Activated gamma-delta T cell treated with anti-CD3 and anti-CD28 coated beads, Interleukin-2, amount 50 U/mL, for 16 hours (primary cell): ENCODE data around the gene C1orf210.
A peak's percentile ranks its signal among the peaks of the same experiment; 100 is the strongest.

ENCODE experiments used
- DNase-seq: peaks from one replicate; pipeline ENCODE4 v3.0.0-alpha.2; 2020; ENCODE audit warnings: low read depth

C1orf210 gene

GRCh38 chr1:43285269-43285990 lies at the start of gene C1orf210:
C1orf210 (minus strand) TSS chr1:43285581; CDS start chr1:43283270, 2,311 bp downstream.
- DNase-seq = no peak

- DNase-seq = no peak
Measured at GRCh38 chr1:43334453-43335205, 49.2 kb upstream of the C1orf210 start.

- DNase-seq = no peak
Measured at GRCh38 chr1:43331688-43332087, 46.3 kb upstream of the C1orf210 start.

GRCh38 chr1:43329995-43330751 lies 44.8 kb upstream of the C1orf210 start:
- DNase-seq = peak; percentile 12

- DNase-seq = no peak
Measured at GRCh38 chr1:43327549-43328292, 42.3 kb upstream of the C1orf210 start.

- no peak for DNase-seq
Measured at GRCh38 chr1:43325381-43325780, 40.0 kb upstream of the C1orf210 start.

- DNase-seq = no peak
Measured at GRCh38 chr1:43324810-43325209, 39.4 kb upstream of the C1orf210 start.

- DNase-seq = no peak
Measured at GRCh38 chr1:43322506-43322905, 37.1 kb upstream of the C1orf210 start.

GRCh38 chr1:43321331-43321891 lies 36.0 kb upstream of the C1orf210 start:
- DNase-seq = no peak

GRCh38 chr1:43319766-43320165 lies 34.4 kb upstream of the C1orf210 start:
- DNase-seq = no peak

GRCh38 chr1:43319288-43319687 lies 33.9 kb upstream of the C1orf210 start:
- DNase-seq = no peak

GRCh38 chr1:43318831-43319230 lies 33.5 kb upstream of the C1orf210 start:
- no peak for DNase-seq

- no peak for DNase-seq
Measured at GRCh38 chr1:43317817-43318471, 32.6 kb upstream of the C1orf210 start.

- DNase-seq = no peak
Measured at GRCh38 chr1:43316738-43317520, 31.5 kb upstream of the C1orf210 start.

- no peak for DNase-seq
Measured at GRCh38 chr1:43315963-43316737, 30.8 kb upstream of the C1orf210 start.

GRCh38 chr1:43315481-43315880 lies 30.1 kb upstream of the C1orf210 start:
- no peak for DNase-seq

GRCh38 chr1:43314233-43314632 lies 28.9 kb upstream of the C1orf210 start:
- no peak for DNase-seq

- no peak for DNase-seq
Measured at GRCh38 chr1:43313771-43314170, 28.4 kb upstream of the C1orf210 start.

GRCh38 chr1:43312663-43313515 lies 27.5 kb upstream of the C1orf210 start:
- no peak for DNase-seq
